IPS DF 4.7 (cell line): ENCODE data around the gene FMO3.

ENCODE experiments used
- DNase-seq: peaks from one replicate; pipeline ENCODE4 v3.0.0-alpha.2; 2013; ENCODE audit warnings: low spot score; ENCODE audit errors: extremely low read depth

The FMO3 gene

DNA sequence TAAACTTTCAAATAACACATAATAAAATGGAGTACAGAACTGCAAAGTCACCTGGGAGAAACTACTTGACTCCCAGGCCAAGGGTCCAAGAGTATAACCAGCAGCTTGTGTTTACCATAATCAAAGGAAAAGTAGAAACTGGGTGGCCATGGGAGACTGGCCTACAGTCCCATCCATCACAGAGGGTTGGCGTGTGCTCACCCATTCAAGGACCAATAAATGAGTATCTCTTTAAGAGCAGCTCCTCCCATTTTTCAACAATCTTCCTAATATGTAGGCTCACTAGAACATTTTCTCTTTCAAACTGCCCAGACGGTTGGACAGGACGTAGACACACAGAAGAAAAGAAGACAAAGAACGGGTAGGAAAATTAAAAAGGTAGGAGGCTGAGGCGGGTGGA is at the start of gene FMO3:
FMO3 (plus strand) TSS at position 302 of the 400 bp plus-strand sequence. CDS start 1,754 bp downstream, outside the sequence.
- no peak for DNase-seq

DNA sequence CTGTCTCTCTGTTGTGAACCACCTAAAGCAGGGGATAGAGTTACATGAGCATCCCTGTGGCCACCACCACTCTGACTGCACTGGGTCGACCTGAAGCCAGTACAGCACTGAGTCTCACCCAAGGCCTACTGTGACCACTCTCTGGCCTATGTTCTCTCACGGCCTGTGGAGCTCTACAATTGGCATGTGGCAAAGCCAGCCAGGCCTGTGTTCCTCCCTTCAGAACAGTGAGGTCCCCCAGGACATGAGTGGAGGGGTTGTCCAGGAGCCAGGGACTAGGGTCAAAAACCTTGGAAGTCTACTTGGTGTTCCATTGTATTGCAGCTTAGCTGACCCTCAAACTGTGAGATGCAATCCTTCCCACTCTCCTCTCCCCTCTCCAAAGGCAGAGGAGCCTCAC is 42.7 kb upstream of the FMO3 start:
- DNase-seq, result no peak

DNA sequence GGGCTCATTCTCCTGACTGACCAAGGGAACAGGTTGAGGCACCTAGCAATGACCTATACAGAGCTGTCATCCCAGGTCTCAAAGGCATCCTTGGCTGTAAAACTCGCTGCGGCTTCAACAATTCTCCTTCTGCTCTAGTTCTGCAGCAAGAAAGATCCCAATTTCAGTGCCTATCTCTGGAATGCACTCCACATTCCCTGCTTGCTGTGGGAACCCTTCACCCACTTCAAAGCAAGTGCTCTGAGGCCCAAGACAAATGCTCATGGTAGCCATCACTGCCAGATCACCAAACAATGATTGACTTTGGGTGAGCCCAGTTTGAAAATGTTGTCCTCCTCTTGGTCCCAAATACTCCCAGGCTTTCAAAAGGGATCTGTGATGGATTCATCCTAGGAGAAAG is 37.7 kb upstream of the FMO3 start:
- no peak for DNase-seq

DNA sequence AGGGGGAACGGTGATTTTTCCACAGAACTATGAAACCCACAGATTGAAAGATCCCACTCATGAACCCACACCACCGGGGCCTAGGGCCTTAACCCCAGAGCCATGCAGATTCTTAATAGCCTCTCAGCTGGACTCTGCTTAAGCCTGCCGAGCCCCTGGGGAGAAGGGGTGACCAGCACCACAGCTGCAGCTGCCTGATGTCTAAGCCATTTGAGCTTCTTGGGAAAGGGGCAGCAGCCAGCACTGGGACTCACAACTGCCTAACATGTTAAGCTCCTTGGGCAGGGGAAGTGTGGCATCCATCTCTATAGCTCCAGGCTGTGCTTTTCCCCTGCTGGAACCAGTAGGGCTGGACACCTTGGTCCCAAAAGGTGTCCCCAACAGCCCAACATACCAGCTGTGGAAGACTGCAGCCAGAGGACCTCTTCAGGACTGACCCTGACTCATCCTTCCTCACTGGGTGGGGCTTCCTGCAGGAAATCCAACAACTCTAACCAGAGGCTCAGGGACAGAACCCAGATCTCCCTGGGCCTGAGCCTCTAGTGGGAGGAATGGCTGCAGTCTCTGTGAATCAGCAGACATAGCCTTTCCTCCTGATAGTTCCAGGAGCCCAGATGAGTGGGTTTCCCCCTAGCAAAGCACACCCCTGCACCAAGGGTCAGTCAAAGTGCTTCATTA is 34.6 kb upstream of the FMO3 start:
- DNase-seq, result no peak

DNA sequence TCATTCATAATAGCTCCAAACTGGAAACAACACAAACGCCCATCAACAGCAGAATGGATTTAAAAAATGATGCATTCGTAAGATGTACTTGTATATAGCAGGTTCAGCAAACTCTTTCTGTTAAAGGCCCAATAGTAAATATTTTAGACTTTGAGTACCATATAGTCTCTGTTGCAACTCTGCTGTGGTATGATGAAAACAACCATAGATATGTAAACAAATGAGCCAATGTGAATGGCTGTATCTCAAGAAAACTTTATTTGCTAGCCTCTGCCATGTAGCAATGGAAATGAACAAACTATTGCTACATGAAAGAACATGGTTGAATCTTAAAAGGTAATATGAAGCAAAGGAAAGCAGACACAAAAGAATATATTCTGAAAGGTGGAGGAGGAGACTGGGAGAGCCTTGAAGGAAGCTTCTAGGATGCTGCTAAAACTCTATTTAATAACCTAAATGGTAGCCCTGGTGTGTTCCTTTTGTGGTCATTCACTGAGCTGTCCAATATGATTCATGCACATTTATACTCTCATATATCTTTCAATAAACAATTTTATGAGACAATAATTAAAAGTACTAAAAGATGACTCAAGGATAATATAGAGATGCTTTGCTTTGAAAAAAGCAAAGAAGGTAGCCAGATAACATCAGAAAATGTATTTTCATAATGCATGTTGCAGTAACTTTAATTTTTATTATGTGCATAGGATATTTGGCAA is 29.1 kb upstream of the FMO3 start:
- DNase-seq, result no peak

DNA sequence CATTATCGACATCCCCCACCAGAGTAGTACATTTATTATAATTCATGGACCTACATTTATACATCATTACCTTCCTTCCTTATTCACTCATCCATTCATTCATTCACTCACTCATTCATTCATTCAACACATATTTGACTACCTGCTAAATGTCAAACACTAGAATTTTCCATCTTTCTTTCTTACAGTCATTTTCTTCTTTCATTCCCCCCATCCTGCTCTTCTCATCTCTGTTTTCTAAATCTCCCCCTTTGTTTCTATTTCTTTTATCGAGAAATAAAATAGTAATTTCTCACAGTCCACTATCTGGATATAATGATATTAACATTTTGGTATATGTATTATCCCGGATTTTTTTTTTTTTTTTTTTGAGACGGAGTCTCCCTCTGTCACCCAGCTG is 27.8 kb upstream of the FMO3 start:
- no peak for DNase-seq

DNA sequence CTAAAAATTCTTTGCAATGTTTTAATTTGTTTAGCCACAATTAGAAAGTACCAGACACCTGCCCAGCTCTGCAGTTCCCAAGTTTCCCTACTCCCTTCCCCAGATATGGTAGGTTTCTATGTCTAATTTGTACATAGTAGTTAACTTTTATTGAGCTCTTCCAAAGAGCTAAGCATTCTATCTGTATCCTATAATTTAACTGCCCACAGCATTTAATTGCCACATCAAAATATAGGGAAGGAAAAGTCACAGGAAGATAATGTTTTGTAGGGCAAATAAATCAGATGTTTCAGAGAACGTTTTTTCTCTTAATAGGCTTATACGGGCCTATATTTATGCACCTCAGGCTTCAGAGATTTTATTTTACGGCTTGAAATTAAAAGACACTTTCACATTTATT is 15.7 kb upstream of the FMO3 start:
- DNase-seq, result no peak

DNA sequence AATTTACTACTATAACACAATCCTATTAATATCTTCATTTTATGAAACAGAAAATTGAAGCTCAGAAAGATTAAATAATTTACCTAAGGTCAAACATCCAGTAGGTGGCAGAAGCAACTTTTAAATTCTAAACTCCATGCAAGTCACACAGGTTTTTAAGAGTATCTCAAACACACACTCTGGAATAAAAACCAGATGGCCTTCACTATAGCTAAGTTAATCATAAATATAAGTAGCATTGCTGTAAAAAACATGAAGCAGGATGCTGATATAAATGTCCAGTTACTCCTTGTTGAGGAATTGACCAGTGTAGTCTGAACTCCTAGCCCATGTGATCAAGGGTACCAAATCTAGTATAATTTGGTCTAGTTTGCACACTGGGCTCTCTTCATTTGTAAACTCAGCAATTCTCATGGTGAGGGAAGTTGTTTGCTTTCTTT is 9.4 kb upstream of the FMO3 start:
- DNase-seq, result no peak

DNA sequence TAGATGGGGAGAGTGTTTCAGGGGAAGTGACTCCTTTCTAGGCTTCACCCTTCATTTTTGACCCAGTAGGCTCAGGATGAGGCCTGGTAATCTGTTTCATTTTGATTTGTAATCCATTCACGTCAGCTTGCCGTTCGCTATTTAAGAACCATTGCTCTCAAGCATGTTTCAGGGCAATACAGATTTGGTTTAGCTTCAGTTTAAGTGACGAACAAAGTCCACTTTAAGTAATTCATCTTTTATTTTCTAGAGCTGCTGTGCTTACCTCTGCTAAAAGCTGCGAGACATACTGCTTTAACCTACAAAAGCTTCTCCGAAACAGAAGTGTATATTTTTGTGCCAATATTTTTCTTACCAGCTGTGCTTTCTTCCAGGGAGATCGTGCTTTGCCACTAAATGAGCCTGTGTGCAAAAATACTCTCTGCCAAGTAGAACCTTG is 8.9 kb upstream of the FMO3 start:
- DNase-seq, result no peak

DNA sequence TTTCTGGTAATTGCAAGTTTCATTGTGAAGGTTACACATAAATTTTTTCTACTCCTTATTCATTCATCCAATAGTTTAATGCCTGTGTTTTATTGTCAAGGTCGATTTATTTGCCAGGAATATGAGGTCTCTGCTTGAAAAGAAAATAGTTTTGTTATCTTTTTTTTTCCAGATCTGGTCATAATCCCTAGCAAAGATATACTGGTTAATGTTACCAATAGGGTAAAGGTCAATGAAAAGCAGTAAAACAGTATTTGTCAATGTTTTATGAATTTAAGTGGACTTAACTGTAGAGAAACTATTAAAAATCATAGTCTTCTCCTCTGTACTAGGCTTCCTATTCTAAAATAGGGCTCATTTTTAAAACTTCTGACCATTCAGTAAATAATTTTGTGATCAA is 8.1 kb upstream of the FMO3 start:
- DNase-seq, result no peak

DNA sequence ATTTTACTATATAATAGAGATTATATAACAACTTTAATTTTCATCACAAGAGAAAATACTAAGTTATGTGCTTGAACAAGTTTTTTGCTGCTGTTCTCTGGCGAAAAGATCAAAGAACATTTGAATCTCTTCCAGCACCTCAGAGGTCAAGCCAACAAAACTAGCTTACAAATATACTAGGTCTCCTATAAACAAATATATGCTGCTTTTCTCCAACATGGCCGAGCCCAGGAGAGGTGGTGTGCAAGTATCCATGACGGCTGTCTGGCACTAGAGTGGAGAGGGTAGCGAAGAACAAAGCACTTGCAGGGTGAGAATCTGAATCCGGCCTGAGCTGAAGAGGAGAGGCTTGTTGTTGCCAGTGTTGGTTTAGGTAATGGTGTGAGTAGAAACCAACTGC is 7.5 kb upstream of the FMO3 start:
- DNase-seq, result no peak

DNA sequence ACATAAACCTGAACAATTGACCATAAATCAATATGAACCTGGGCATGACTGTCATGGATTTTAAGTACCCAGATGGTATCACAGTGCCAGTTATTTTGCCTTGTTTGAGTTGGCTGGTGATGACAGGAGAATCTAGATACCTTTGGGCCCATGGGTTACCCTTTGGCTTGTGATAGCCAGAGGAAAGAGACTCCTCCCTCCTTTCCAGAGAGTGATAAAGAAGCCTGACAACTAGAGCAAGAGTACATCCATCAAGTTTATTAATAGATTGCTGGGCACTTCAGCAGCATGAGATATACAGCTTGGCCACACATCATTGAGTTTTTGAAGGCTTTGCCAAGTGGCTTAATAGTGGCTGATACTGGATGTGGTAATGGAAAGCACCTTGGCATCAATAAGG is 6.6 kb upstream of the FMO3 start:
- DNase-seq, result no peak

DNA sequence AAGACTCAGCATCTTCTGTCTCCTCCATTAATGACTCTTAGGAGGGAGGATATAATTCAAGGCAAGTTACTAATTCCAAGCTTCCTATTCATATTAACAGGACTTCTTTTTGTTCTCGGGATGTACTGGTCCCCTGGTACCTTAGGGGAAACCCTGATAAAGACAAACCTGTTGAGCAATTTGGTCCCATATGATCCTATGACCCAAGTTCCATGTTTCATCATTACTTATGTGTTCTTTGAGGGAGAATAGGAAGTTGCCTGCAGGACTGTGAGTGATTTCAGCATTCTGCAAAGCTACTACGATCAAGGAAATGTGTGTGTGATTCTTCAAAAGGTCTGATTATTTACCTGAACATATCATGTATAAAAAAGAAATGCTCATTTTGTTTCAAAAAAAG is 5.8 kb upstream of the FMO3 start:
- DNase-seq, result no peak

DNA sequence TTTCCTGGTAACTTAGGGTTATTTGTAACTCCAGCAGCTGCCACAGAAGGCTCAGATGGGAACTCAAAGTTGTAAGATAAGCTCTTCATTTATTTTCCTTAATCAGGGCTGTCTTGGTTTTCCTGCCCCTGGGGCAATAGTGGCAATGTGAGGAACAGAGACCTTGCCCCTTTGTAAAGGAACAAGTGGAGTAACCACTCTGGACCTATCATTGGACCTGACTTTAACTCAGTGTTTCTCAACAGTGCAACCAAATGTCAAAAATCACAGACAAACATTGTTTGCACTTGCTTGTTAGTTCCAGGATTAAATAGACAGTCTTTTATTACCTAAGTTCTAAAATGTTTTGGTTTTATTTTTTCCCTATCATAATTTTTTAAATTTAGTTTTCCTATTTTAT is 2.8 kb upstream of the FMO3 start:
- no peak for DNase-seq

DNA sequence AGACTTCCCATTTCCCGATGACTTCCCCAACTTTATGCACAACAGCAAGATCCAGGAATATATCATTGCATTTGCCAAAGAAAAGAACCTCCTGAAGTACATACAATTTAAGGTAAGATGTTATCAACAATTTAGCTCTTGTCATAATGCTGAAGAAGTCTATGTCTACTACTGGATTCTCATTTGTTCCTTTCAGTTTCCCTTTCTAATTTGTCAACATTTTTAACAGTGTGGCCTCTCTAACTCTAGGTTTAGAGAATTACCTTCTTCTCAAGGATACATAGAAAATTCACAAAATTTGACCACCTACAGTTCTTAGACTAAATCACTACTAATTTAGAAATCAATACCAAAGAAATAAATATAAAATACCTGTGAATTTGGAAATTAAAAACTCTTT is 13.2 kb downstream of the FMO3 start:
- no peak for DNase-seq

DNA sequence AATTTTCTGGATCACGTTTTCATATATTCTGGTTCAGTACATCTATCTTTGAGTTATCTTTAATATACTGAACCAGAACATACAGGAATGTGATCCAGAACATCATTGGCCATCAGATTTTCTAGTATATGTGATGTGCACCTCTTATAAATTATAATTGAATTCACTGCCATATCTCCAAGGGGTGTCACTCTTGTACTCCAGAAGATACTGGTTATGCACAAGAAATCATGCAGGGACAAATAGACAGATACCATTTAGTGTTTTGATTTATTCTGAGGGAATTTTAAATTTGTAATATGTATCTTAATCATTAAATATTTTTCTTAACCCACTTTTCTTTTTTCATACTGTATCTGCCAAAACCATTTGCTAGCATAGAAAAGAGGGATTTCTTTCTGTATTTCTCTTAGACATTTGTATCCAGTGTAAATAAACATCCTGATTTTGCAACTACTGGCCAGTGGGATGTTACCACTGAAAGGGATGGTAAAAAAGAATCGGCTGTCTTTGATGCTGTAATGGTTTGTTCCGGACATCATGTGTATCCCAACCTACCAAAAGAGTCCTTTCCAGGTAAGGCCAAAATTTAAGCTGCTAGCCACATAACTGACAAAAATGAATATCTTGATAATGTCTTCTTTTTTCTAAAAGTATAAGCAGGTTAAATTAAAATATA is 16.7 kb downstream of the FMO3 start:
- DNase-seq, result no peak

DNA sequence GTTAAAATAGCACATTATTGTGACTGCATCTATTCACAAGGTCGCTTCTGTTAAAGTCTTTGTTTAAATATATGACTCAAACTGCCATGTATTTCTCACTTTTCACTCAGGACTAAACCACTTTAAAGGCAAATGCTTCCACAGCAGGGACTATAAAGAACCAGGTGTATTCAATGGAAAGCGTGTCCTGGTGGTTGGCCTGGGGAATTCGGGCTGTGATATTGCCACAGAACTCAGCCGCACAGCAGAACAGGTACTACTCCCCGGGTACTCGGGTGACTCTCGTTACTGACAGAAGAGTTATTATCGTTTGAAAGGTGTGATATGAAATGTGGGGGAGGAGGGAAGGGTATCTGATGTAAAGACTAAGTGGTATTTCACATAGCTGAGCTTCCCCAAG is 17.3 kb downstream of the FMO3 start:
- no peak for DNase-seq

DNA sequence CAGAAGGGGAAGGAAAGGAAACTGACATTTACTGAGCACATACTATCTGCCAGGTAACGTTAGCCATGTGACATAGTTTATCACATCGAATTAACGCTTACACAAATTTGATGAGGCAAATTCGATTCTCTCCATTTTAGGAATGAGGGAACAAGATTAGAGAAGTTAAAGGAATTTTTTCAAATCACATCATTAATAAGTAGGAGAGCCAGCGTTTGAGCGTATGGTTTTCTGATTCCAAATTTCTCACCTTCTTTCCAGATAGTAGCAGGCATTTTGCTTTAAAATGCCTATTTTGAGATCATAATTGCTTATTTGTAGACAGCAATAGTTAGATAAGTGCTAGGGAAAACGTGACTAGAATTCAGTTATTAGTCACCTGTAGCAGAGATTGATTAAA is 19.3 kb downstream of the FMO3 start:
- DNase-seq, result no peak

DNA sequence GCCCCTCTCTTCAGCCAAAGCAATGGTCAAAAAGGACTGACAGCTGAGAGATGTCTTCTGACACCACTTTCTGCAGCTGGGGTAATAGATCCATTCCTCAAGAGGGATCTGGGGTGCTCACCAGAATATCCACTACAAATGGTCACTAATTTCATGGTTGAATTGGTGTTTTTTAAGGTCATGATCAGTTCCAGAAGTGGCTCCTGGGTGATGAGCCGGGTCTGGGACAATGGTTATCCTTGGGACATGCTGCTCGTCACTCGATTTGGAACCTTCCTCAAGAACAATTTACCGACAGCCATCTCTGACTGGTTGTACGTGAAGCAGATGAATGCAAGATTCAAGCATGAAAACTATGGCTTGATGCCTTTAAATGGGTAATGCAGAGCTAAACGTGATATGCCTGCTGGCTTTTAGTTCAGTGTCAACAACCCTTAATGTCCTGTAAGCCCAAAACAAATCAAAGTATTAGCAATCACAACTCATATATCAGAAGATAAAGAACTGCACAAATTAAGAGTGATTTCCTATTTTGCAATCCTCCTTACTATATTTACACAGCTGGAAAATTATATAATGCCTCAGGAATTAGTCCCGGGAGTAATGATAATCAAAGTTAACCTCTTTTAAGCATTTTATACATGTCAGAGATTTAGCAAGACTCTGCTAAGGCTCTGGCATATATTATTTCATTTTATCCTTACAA is 20.1 kb downstream of the FMO3 start:
- no peak for DNase-seq

DNA sequence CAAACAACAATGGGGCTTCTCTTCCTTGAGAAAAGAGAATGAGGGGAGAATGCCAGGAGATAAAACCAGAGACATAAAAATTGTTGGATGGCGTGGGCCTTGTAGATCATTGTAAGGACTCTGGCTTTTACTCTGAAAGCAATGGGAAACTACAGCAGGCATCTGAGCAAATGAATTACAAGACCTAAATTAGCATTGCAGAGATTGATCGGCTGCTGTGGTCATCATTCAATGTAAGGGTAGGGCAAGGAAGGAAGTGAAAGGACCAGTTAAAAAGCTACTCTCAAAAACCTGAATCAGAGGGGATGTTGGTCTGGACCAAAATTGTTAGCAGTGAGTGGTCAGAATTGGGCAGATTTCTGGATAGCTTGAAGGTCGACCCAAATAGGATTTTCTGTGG is 21.4 kb downstream of the FMO3 start:
- no peak for DNase-seq

DNA sequence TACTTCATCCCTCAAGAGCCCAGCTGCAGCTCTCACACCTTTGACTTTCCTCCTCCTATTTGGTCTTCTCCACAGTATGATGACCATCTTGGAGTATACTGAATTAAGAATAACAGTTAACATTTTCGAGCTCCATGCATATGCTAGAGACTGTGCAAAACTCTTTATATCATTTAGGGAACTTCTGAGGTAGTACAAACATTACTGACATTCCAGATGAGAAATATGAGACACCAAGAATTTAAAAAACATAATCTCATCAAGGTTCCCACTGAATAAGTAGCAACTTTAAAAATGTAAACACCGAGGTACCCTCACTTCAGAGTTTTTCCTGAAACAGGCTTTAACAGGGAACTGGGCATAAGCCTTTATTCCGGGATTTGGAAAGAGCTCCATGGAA is 22.7 kb downstream of the FMO3 start:
- no peak for DNase-seq

DNA sequence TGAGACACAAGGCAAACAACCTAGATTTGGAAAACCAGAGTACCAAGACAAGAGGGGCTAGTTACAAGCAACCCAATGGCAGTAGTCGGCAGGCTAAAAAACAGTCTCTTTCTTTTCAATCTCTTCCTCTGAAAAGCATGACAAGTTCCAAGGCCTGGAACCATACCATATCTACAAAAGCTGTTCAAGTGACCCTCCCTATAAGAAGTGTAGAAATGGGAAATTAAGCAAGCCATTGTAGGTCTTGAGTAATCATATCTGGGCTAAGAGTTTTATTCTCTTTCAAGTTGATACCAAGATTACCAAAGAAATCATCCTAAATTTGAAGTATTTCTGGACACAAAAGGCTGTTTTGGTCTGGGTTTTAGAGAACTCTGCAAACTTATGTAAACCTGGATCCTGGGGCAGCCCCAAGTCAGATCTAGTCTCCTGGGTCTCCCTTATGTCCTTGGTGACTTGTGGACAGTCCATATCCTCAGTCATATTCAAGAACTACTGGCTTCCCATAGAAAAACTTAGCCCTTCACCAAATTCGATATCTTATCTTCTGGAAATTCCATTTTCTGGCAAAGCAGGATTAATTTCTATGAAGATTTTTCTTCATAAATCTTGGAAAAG is 24.7 kb downstream of the FMO3 start:
- DNase-seq, result no peak
